Neural cell (in vitro differentiated cells): ENCODE results near the gene MYO18B. TPM values are rescaled to one million over a fixed set of nuclear protein-coding genes. Genes with fewer than 3 reads are reported as not detected.

Experiments
- H2AFZ ChIP-seq: fragments of 200-600, 300-800 bp; sonication (generic), shearing (Covaris generic); 2 replicates; pipeline ENCODE4 v1.6.0; 2014; ENCODE audit warnings: low read depth, mild to moderate bottlenecking, antibody characterized with exemption, low read length, moderate library complexity
- H3F3A ChIP-seq: fragments of 200-600 bp; shearing (Covaris generic); 2 replicates; pipeline ENCODE4 v1.6.1; 2016; ENCODE audit warnings: mild to moderate bottlenecking, moderate library complexity, mixed read lengths, antibody characterized with exemption, low read length; ENCODE audit not compliant: insufficient read depth, poor library complexity, severe bottlenecking
- H3K27ac ChIP-seq: fragments of 200-600, 300-800 bp; sonication (generic), shearing (Covaris generic); 2 replicates; pipeline ENCODE4 v1.5.1; 2014; ENCODE audit warnings: mild to moderate bottlenecking, low read length, moderate library complexity
- H3K27me3 ChIP-seq: fragments of 300-800, 200-600 bp; sonication (generic), shearing (Covaris generic); 2 replicates; pipeline ENCODE4 v1.6.0; 2014; ENCODE audit warnings: mild to moderate bottlenecking, low read depth, low read length, moderate library complexity; ENCODE audit not compliant: insufficient read depth
- H3K36me3 ChIP-seq: fragments of 300-800, 200-600 bp; sonication (generic), shearing (Covaris generic); 2 replicates; pipeline ENCODE4 v1.5.1; 2014; ENCODE audit warnings: mild to moderate bottlenecking, antibody characterized with exemption, low read length, moderate library complexity; ENCODE audit not compliant: insufficient read depth
- H3K4me2 ChIP-seq: fragments of 300-800, 200-600 bp; sonication (generic), shearing (Covaris generic); 2 replicates; pipeline ENCODE4 v1.6.0; 2014; ENCODE audit warnings: mild to moderate bottlenecking, low read length
- H3K4me3 ChIP-seq: fragments of 300-800, 200-600 bp; sonication (generic), shearing (Covaris generic); 2 replicates; pipeline ENCODE4 v1.5.1; 2014; ENCODE audit warnings: mild to moderate bottlenecking, low read length, moderate library complexity
- H3K79me2 ChIP-seq: fragments of 200-600 bp; shearing (Covaris generic); replicated peaks from 2 replicates; pipeline ENCODE4 v1.6.0; 2014; ENCODE audit warnings: mild to moderate bottlenecking, low read length, moderate library complexity; ENCODE audit not compliant: insufficient read depth
- H3K9ac ChIP-seq: fragments of 300-800, 200-600 bp; sonication (generic), shearing (Covaris generic); 2 replicates; pipeline ENCODE4 v1.6.1; 2016; ENCODE audit warnings: mild to moderate bottlenecking, low read length, mixed read lengths
- H3K9me2 ChIP-seq: fragments of 200-600 bp; shearing (Covaris generic); 2 replicates; pipeline ENCODE4 v1.6.1; 2016; ENCODE audit warnings: mild to moderate bottlenecking, low read length, mixed read lengths; ENCODE audit not compliant: insufficient read depth
- H3K9me3 ChIP-seq: fragments of 200-600, 300-800 bp; sonication (generic), shearing (Covaris generic); 2 replicates; pipeline ENCODE4 v1.6.1; 2016; ENCODE audit warnings: mild to moderate bottlenecking, mixed run types, low read length, moderate library complexity, mixed read lengths
- H4K20me1 ChIP-seq: fragments of 200-600 bp; shearing (Covaris generic); 2 replicates; pipeline ENCODE4 v1.6.1; 2016; ENCODE audit warnings: mild to moderate bottlenecking, mixed run types; ENCODE audit not compliant: insufficient read depth
- CTCF ChIP-seq: fragments of 450-650 bp; IDR thresholded peaks from 2 replicates; pipeline ENCODE4 v1.5.1; 2014; ENCODE audit warnings: antibody characterized with exemption, mild to moderate bottlenecking, moderate library complexity; ENCODE audit not compliant: poor library complexity, severe bottlenecking
- EP300 ChIP-seq: fragments of 450-650 bp; conservative IDR thresholded peaks from 2 replicates; pipeline ENCODE4 v1.6.1; 2014; ENCODE audit warnings: antibody characterized with exemption, mild to moderate bottlenecking, moderate library complexity; ENCODE audit not compliant: poor library complexity, severe bottlenecking
- EZH2 ChIP-seq: fragments of 200-600, 300-800 bp; shearing (Covaris generic), sonication (generic); IDR thresholded peaks from 2 replicates; pipeline ENCODE4 v1.6.1; 2014; ENCODE audit warnings: antibody characterized with exemption, low read length, borderline replicate concordance, mild to moderate bottlenecking; ENCODE audit not compliant: insufficient read depth, poor library complexity, severe bottlenecking
- MXI1 ChIP-seq: fragments of 450-650 bp; conservative IDR thresholded peaks from 2 replicates; pipeline ENCODE4 v1.6.1; 2014; ENCODE audit warnings: antibody characterized with exemption, mild to moderate bottlenecking; ENCODE audit not compliant: poor library complexity, severe bottlenecking
- POLR2AphosphoS5 ChIP-seq: IDR thresholded peaks from 2 replicates; pipeline ENCODE4 v1.6.1; 2012
- RAD21 ChIP-seq: fragments of 450-650 bp; conservative IDR thresholded peaks from 2 replicates; pipeline ENCODE4 v1.6.1; 2014; ENCODE audit warnings: antibody characterized with exemption, mild to moderate bottlenecking, moderate library complexity
- REST ChIP-seq: IDR thresholded peaks from 2 replicates; pipeline ENCODE4 v1.6.1; 2012; ENCODE audit warnings: borderline replicate concordance
- SMC3 ChIP-seq: fragments of 450-650 bp; conservative IDR thresholded peaks from 2 replicates; pipeline ENCODE4 v1.6.1; 2014; ENCODE audit warnings: antibody characterized with exemption, mild to moderate bottlenecking, moderate library complexity; ENCODE audit not compliant: poor library complexity
- TAF1 ChIP-seq: IDR thresholded peaks from 2 replicates; pipeline ENCODE4 v1.6.1; 2012; ENCODE audit warnings: low read depth
- polyA plus RNA-seq: library from polyadenylated mRNA; depleted of rRNA; stranded (reverse); fragments of >200 nt; gene quantifications from 2 replicates; pipeline ENCODE4 v1.2.3, GENCODE V29; 2014

Gene MYO18B
- polyA plus RNA-seq, 1 donor from 2014 or later: 0.71 TPM

GRCh38 chr22:25848954-25849353 is 107.0 kb downstream of the MYO18B start:
- peaks cover 4% of the 10 kb centered on the region for H3K27me3 ChIP-seq
- TF ChIP-seq EZH2: no peak
- no peak for TF ChIP-seq MXI1
- no peak for TF ChIP-seq RAD21
- no peak for TF ChIP-seq POLR2AphosphoS5
- TF ChIP-seq SMC3: no peak
- TF ChIP-seq CTCF: no peak
- no peak for TF ChIP-seq REST
- no peak for TF ChIP-seq TAF1
- H3K9me3 ChIP-seq: no peaks in the 10 kb centered on the region
- H2AFZ ChIP-seq: no peak overlapping the region
- no peak overlapping the region for H3K4me2 ChIP-seq
- H3K9me2 ChIP-seq: no peaks in the 10 kb centered on the region
- H3K27ac ChIP-seq: no peak overlapping the region
- no peaks in the 10 kb centered on the region for H3K79me2 ChIP-seq
- no peak overlapping the region for H3K4me3 ChIP-seq
- no peaks in the 10 kb centered on the region for H3K36me3 ChIP-seq
- no peaks in the 10 kb centered on the region for H3F3A ChIP-seq
- no peaks in the 10 kb centered on the region for H4K20me1 ChIP-seq
- no peak overlapping the region for H3K9ac ChIP-seq

- Histone ChIP-seq H3F3A (no peaks in the 10 kb centered on the region), H3K27me3 (peaks cover 4% of the 10 kb centered on the region), H3K27ac (no peak overlapping the region), H4K20me1 (no peaks in the 10 kb centered on the region), H3K9ac (no peak overlapping the region), H2AFZ (no peak overlapping the region), H3K9me3 (no peaks in the 10 kb centered on the region), H3K4me3 (no peak overlapping the region), H3K9me2 (no peaks in the 10 kb centered on the region), H3K36me3 (no peaks in the 10 kb centered on the region), H3K4me2 (no peak overlapping the region), H3K79me2 (no peaks in the 10 kb centered on the region)
- TF ChIP-seq MXI1: no peak
- no peak for TF ChIP-seq REST
- TF ChIP-seq EZH2: no peak
- TF ChIP-seq RAD21: no peak
- no peak for TF ChIP-seq SMC3
- no peak for TF ChIP-seq CTCF
- no peak for TF ChIP-seq EP300
These were observed 107.5 kb downstream of the MYO18B start for GRCh38 chr22:25849522-25849921.
